ENCODE measurements around the gene ZNF439.

DNA sequence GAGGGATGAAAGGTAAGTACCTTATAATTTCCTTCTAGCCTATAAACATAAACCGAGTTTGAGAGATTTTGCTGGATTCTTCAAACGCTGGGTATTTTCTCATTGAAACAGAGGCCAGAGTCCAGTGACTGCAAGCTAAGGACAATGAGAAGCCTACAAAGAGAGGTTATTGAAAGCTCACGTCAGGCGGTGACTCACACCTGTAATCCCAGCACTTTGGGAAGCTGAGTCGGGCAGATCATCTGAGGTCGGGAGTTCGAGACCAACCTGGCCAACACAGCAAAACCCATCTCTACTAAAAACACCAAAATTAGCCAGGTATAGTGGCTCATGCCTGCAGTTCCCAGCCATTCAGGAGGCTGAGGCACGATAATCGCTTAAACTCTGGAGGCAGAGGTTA, 24.1 kb downstream of the ZNF439 start:
- TF ChIP-seq, protein P1, sequence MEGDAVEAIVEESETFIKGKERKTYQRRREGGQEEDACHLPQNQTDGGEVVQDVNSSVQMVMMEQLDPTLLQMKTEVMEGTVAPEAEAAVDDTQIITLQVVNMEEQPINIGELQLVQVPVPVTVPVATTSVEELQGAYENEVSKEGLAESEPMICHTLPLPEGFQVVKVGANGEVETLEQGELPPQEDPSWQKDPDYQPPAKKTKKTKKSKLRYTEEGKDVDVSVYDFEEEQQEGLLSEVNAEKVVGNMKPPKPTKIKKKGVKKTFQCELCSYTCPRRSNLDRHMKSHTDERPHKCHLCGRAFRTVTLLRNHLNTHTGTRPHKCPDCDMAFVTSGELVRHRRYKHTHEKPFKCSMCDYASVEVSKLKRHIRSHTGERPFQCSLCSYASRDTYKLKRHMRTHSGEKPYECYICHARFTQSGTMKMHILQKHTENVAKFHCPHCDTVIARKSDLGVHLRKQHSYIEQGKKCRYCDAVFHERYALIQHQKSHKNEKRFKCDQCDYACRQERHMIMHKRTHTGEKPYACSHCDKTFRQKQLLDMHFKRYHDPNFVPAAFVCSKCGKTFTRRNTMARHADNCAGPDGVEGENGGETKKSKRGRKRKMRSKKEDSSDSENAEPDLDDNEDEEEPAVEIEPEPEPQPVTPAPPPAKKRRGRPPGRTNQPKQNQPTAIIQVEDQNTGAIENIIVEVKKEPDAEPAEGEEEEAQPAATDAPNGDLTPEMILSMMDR (conservative IDR thresholded peaks at IDR 0.05) = no peak
- TF ChIP-seq EZH2 (IDR thresholded peaks at IDR 0.05; ENCODE audit: low read depth) = no peak

Measured in PC-9 (cell line).